ENCODE measurements around the gene NTSR1. TPM values are rescaled to one million over a fixed set of nuclear protein-coding genes. Genes with fewer than 3 reads are reported as not detected.

The NTSR1 gene
- total RNA-seq, 2 experiments from 2014 or later = not detected

Other genes with a start within 250 kb of the NTSR1 start
- gene GATA5, start 232.8 kb upstream of the NTSR1 start, total RNA-seq = not detected
- 10 to 100 TPM; 60.9 to 65.4 TPM for gene SLCO4A1, start 66.3 kb upstream of the NTSR1 start, total RNA-seq
- gene MRGBP, start 87.6 kb downstream of the NTSR1 start, total RNA-seq = 10 to 100 TPM; 17.8 to 18.1 TPM
- 10 to 100 TPM; 53.5 to 54.1 TPM for gene OGFR, start 96.0 kb downstream of the NTSR1 start, total RNA-seq
- gene COL9A3, start 108.2 kb downstream of the NTSR1 start, total RNA-seq = not detected
- gene TCFL5, start 153.0 kb downstream of the NTSR1 start, total RNA-seq = 1 to 10 TPM; 6.2 to 6.5 TPM
- 10 to 100 TPM; 48.1 to 49.6 TPM for gene DIDO1, start 217.7 kb downstream of the NTSR1 start, total RNA-seq
- 10 to 100 TPM; 44.2 to 45.2 TPM for gene GID8, start 229.3 kb downstream of the NTSR1 start, total RNA-seq
- gene SLC17A9, start 243.9 kb downstream of the NTSR1 start, total RNA-seq = 10 to 100 TPM; 47.3 to 48.5 TPM

All from activated CD8-positive, alpha-beta memory T cell treated with anti-CD3 and anti-CD28 coated beads for 36 hours (primary cell).